Kidney capillary endothelial cell (primary cell): ENCODE results near the gene GTF2E1.
"Not testable (repeated sequence)": the region's sequence is repeated elsewhere in the genome, so short reads cannot be mapped to it uniquely, and the experiment has no call there.

Experiments used
- DNase-seq: peaks from one replicate; pipeline ENCODE4 v3.0.0-alpha.2; 2018; ENCODE audit warnings: low spot score

The GTF2E1 gene

DNA sequence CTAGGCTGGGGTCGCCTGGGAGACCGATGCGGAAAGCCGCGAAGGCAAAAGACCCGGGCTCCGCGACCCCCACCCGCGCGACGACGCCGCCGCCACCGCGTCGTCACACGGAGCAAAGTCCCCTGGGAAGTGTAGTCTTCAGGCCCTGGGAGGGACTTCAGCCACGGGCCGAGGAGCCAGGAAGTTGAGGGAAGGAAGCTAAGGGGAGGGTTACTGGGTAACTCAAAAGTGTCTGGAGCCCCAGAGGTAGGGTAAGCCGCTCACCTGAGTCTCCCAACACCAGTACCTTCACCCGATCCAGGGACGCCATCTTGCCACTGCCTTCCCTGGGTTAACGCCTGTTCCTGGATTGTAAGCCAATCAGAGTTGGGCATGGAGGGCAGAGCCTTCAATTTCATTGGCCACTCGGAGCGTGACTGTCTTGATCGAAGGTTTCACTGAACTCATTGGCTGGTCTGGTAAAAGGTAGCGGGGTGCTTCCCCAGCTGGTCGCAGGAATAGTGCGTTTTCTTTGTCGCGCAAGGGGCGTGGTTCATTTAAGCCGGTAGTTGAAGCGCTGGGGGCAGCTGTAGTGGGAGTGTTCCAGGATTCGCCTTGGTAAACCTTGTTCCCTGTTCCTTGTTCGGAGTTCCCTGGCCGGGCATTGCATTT is at the start of gene GTF2E1, which contains the start of gene RABL3:
Gene GTF2E1 (plus strand): TSS at position 547 of the 651 bp plus-strand sequence. CDS start 7,809 bp downstream, outside the sequence.
Gene RABL3 (minus strand): TSS at position 319 of the 651 bp plus-strand sequence. CDS start 9 bp downstream, at position 310.
- peak; percentile 99 for DNase-seq

- peak; percentile 44 for DNase-seq
Measured at GRCh38 chr3:120693439-120694171, 48.9 kb upstream of the GTF2E1 start.

GRCh38 chr3:120699333-120699732 is 43.2 kb upstream of the GTF2E1 start:
- no peak for DNase-seq

DNA sequence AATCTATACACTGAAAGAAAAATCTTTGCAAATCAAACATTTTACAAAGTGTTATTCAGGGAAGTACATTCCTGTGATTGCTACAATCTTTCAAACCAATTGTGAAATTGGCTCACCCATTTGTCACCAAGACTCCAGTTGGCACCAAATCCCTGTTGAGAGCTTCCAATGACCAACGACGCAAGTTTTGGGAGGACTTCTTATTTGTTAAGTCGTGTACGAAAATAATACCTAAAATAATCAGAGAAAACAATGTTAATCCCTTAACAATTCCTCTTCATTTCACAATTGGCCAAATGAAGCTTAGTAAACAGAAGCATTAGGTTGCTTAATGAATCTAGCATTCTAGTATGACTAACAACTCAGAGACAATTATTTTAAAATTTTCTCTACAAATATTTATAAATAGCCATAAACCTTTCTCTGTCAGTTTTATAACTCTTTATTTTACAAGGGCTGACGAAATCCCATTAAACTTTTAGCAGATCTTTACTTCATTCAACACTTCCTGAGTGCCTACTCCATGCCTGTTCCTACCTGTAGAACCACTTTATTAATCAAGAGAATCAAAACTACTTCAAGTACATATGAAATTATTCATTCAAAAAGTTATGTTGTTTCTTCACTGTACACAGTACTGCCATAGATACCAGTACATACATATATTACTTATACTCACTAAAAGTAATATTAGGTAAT is 36.5 kb upstream of the GTF2E1 start:
- DNase-seq, result no peak

DNA sequence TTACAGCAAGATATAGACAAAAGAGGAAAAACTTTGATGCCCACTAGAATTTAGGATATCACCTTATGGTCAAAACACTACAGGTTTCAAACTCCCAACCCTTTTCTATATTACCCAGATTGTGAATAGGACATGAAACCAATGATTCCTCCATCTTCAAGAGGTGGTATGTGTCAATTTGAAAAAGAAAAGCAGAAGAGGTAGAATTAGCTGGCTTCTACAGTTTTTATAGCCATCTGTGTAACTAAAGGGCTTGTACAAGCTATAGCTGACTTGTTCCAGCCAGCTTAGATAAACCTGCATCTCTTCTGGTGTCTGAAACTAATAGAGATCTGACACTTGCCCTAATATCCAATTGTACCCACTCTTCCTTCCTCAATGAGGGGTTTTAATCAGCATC is 35.6 kb upstream of the GTF2E1 start:
- no peak for DNase-seq

GRCh38 chr3:120708408-120708807 is 34.1 kb upstream of the GTF2E1 start:
- DNase-seq, result no peak

GRCh38 chr3:120710369-120710768 is 32.2 kb upstream of the GTF2E1 start:
- DNase-seq, result no peak

DNA sequence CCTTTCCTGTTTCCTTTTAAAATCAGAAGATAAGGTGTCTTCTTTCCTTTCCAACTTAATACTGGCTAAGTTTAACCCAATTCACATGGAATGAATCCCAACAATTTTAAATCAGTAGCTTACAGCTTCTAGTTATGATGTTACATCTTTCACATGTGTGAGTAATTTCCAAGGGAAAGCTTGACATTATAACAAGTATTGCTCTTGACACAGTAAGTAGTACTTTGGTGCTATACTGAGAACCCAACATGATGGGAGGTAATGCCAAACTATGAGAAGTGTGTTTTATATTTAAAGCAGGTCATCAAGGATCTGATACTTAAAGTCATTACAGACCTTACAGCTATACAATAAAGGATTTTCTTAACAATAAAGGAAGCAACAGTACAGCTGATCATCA is 29.3 kb upstream of the GTF2E1 start:
- no peak for DNase-seq

DNA sequence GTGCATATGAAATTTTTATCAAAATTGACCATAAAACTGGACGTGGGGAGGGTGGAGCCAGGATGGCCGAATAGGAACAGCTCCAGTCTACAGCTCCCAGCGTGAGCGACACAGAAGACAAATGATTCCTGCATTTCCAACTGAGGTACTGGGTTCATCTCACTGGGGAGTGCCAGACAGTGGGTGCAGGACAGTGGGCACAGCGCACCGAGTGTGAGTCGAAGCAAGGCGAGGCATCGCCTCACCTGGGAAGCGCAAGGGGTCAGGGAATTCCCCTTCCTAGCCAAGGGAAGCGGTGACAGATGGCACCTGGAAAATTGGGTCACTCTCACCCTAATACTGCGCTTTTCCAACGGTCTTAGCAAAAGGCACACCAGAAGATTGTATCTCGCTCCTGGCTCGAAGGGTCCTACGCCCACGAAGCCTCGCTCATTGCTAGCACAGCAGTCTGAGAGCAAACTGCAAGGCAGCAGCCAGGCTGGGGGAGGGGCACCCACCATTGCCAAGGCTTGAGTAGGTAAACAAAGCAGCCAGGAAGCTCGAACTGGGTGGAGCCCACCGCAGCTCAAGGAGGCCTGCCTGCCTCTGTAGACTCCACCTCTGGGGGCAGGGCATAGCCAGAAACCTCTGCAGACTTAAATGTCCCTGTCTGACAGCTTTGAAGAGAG is 23.2 kb upstream of the GTF2E1 start:
- DNase-seq, result not testable (repeated sequence)

GRCh38 chr3:120726791-120727190 is 15.8 kb upstream of the GTF2E1 start:
- no peak for DNase-seq

DNA sequence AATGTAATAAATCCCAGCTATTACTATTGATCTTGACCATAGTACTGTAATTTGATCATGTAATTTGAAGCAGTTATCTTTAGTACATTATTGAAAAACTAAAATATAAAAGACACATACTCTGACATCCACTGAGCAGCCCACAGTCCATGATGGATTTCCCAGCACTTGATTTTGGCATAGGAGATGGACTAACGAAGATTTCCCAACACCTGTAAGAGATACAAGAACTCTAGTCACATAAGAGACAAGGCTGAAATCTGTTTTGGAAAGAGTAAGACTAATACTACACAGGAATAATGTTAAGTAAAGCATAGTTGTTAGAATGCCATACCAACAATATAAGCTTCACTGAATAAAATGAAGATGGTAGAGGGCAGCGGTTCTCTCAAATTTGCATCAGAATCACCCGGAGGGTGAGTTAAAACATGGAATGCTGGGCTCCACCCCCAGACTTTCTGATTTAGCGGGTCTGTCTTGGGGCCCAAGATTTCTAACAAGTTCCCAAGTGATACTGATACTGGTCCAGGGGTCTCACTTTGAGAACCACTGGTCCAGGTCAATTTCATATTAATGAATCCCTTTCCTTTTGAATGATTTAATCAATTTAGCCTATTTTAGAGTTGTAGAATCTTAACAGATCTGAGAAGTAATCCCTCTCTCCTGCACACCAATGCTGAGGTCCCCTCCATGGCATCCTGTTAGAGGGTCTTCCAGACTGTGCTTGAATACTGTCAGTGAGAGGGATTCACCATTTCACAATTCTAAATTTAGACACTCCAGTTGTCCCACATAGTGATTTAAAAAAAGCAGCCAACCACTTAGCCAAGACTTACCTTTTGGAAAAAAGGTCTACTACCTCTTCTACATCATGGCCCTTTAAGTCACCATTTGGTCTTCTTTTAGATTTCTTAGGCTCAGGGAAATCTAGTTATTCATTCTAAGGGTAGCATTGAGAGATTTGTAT is 11.7 kb upstream of the GTF2E1 start:
- DNase-seq, result no peak

DNA sequence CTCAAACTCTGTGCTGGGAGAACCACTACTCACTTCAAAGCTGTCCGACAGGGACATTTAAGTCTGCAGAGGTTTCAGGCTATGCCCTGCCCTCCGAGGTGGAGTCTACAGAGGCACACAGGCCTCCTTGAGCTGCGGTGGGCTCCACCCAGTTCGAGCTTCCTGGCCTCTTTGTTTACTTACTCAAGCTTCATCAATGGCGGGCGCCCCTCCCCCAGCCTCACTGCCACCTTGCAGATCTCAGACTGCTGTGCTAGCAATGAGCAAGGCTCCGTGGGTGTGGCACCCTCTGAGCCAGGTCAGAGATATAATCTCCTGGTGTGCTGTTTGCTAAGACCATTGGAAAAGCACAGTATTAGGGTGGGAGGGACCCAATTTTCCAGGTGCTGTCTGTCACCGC is 4.5 kb upstream of the GTF2E1 start:
- DNase-seq, result not testable (repeated sequence)

- DNase-seq, result no peak
Measured at GRCh38 chr3:120741320-120741719, 1.2 kb upstream of the GTF2E1 start.

DNA sequence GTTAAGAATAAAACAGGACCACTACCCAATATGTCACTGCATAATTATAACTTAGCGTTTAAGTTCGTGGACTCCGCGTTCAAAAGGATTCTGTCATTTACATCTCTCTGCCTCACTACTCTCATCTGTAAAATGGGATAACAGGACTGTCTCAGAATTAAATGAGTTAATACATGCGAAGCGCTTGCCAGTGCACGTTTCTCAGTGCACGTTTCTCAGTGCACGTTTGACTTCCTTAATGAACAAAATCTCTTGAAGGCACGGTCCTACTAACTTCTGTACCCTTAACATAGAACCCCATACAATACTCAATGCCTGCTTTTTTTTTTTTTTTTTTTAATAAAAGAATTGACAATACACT is 727 bp upstream of the GTF2E1 start:
- peak; percentile 38 for DNase-seq

DNA sequence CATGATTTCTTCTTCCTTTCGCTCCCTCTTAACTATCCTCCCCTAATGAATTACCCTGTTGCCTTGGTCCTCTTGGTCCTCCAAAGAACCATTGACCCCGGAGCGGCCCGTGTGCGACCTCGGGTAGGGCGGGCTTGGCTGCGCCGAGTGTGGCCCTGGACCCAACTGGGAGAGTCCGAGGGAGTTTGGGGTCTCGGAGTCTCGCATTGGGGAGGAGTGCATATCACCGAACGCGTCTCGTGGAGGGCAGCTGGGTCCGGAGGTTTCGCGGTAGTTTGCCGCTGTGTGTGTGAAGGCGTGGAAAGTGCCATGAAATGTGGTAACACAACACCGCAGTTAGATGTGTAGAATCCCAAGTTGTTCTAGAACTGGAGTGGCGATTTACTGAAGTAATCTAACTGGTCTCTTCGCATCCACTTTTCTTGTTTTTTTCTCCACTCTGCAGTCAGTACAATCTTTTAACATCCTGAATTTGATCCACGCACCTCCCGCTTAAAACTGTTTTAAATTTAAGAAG is 363 bp downstream of the GTF2E1 start:
- DNase-seq, result no peak

GRCh38 chr3:120743556-120744195 is 1.1 kb downstream of the GTF2E1 start:
- no peak for DNase-seq

DNA sequence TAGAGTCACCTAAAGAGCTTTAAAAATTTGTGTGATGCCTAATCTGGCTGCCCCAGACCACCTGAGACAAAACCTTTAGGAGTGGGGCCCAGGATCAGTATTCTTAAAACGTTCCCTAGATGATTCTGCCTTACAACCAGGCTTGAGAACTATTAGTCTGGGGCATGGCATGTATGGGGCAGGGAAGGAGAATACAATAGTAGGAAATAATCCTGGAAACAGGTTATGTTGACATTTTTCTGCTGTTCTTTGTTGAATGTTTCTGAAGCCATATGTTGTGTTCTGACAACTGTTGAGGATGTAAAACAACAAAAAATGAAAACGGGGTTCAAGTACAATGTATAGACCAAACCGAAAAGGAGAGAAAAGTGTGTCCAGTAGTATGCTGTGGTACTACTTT is 2.9 kb downstream of the GTF2E1 start:
- DNase-seq, result no peak

DNA sequence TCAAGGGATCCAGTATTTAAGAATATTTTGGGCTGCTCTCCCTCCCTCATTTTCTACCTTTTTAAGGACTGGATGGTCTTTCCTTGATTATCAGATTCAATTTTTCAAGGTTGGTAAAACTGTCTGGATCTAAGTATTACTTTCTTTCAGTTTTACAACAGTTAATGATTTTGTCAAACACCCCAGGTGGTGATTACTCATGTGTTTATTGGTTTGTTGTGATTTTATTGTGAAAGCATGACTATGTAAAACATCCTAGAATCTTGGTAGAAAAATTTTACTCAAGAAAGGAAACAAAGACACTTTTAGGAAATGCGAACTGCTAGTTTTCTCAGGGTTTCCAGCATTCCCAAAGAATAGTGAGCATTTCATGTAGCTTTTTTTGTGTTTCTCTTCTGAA is 7.3 kb downstream of the GTF2E1 start:
- DNase-seq, result no peak

- DNase-seq, result no peak
Measured at GRCh38 chr3:120752230-120752629, 9.7 kb downstream of the GTF2E1 start.

GRCh38 chr3:120752865-120753264 is 10.3 kb downstream of the GTF2E1 start:
- DNase-seq, result no peak

DNA sequence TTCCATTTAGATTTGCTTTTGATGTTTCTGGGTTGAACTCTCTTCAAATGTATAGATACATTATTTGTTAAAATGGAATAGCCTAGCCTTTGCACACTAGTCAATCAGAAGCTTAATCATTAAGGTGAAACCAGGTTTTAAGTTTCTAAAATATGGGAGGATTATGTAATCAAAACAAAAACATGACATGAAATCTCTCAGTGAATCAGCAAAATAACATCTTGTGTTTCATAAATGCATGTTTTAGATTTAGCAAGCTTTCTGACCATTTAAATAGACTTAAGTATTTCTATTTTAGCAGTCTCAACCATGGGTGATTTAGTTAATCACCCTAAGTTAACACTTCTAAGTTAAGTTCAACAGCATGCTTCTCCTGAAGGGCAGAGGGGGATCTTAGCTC is 11.3 kb downstream of the GTF2E1 start:
- no peak for DNase-seq
